GM19238 (cell line): ENCODE results near the gene HEATR9.
A peak's percentile ranks its signal among the peaks of the same experiment; 100 is the strongest.

ENCODE experiments used
- DNase-seq: peaks from one replicate; pipeline ENCODE4 v3.0.0; 2011; ENCODE audit warnings: low spot score; ENCODE audit not compliant: insufficient read length

HEATR9 gene

GRCh38 chr17:35865412-35866340, 3.0 kb downstream of the HEATR9 start:
- DNase-seq: no peak

GRCh38 chr17:35864853-35865252, 3.8 kb downstream of the HEATR9 start:
- no peak for DNase-seq

- DNase-seq: no peak
These were observed 12.1 kb downstream of the HEATR9 start for GRCh38 chr17:35856603-35857002.

GRCh38 chr17:35855965-35856364, 12.7 kb downstream of the HEATR9 start:
- no peak for DNase-seq

GRCh38 chr17:35849469-35850348, 19.0 kb downstream of the HEATR9 start:
- DNase-seq: peak; percentile 19

GRCh38 chr17:35847633-35848373, 20.9 kb downstream of the HEATR9 start:
- no peak for DNase-seq

GRCh38 chr17:35847006-35847405, 21.7 kb downstream of the HEATR9 start:
- no peak for DNase-seq

GRCh38 chr17:35846055-35846809, 22.5 kb downstream of the HEATR9 start:
- DNase-seq: no peak

GRCh38 chr17:35844547-35844946, 24.1 kb downstream of the HEATR9 start:
- DNase-seq: no peak

- DNase-seq: no peak
These were observed 25.0 kb downstream of the HEATR9 start for GRCh38 chr17:35843698-35844097.

- no peak for DNase-seq
These were observed 26.5 kb downstream of the HEATR9 start for GRCh38 chr17:35842239-35842638.

GRCh38 chr17:35841505-35841904, 27.2 kb downstream of the HEATR9 start:
- no peak for DNase-seq

GRCh38 chr17:35841101-35841500, 27.6 kb downstream of the HEATR9 start:
- DNase-seq: no peak

GRCh38 chr17:35825206-35825605, 43.5 kb downstream of the HEATR9 start:
- no peak for DNase-seq

GRCh38 chr17:35821308-35821707, 47.4 kb downstream of the HEATR9 start:
- DNase-seq: no peak

GRCh38 chr17:35819455-35819854, 49.2 kb downstream of the HEATR9 start:
- no peak for DNase-seq

GRCh38 chr17:35817196-35817595, 51.5 kb downstream of the HEATR9 start:
- DNase-seq: no peak

GRCh38 chr17:35816723-35817122, 52.0 kb downstream of the HEATR9 start:
- no peak for DNase-seq

- DNase-seq: no peak
These were observed 56.2 kb downstream of the HEATR9 start for GRCh38 chr17:35812456-35812855.

GRCh38 chr17:35811759-35812158, 56.9 kb downstream of the HEATR9 start:
- no peak for DNase-seq
